HG03039 (cell line): ENCODE measurements around the gene MINDY4.

ENCODE experiments used
- ATAC-seq: cut with Tn5 transposase; IDR thresholded peaks from one replicate; pipeline ENCODE4 v1.9.1; 2021; ENCODE audit warnings: mild to moderate bottlenecking, moderate library complexity; ENCODE audit not compliant: unreplicated experiment

The MINDY4 gene

DNA sequence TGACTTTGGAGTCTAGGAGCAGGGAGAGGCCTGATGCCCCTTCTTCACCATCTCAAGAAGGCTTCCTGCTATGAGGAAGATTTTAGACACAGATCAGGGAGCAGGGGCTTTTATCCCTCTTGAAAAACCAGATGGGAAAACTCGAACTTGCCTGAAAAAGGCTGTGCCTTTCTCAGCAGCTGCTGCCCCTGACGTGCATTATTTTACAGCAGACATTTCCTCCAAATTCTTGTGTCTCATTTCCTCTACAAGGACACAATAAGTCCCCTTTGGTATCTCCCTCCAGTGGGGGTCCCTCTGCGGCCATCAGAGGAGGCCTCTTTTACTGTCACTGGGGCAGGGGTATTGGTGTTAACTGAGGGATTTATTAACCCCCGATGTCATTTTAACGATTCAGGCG is 102.4 kb downstream of the MINDY4 start:
- ATAC-seq, result no peak

DNA sequence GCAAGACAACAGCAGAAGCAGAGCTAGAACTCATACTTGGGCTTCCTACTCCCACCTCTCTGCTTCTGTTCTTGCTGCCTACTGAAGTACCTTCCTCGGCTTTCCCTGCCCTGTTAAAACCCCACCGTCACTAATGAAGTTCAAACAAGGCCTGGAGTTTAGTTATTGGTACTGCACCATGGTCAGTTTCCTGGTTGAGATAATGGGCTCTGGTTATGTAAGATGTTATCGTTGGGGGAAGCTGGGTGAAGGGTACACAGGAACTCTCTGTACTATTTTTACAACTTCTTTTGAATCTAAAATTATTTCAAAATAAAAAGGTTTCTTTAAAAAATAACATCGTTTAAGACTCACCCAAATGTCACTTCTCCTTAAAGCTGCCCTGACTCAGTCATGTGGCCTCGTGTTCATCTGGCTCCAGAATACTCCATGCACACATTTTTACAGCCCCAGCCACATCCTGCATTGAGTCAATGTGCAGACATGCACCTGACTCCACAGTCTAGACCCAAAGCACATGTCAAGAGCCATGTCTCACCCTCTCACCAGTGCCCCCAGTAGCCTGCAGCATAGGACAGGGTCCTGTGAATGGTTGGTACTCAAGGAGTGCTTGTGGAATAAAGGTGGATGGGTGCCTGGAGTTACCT is 103.6 kb downstream of the MINDY4 start:
- ATAC-seq, result no peak

DNA sequence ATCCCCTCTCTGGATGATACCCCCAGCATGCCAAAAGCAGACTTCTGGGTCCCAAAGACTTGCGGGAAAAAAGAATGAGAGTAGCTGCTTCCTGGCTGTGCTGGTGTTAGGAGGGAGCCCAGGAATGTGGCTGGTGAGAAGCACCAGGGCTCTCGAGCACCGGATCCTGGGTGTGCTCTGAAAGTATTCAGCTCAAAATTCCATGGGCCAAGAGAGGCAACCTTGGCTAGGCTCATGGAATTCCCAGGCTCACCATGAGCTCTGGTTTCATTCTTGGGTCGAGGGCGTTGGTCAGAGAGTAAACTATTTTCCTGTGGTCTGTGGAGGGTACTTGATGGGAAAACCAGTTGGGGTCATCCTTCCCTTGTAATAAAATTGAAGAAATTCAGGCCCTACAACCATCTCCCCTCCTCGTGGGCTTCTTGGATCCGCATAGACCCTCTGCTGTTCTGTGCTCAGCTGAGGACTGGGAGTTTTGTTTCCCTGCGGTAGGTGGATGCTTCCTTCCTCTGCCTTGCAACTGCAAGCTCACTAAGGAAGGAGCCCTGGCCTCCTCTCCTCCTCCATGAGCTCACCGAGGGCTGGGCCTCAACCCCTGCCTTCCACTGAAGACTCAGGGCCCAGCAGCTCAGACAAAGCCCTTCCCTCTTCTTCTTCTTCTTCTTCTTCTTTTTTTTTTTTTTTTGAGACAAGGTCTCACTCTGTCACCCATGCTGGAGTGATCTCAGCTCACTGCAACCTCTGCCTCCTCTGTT is 106.0 kb downstream of the MINDY4 start:
- no peak for ATAC-seq

DNA sequence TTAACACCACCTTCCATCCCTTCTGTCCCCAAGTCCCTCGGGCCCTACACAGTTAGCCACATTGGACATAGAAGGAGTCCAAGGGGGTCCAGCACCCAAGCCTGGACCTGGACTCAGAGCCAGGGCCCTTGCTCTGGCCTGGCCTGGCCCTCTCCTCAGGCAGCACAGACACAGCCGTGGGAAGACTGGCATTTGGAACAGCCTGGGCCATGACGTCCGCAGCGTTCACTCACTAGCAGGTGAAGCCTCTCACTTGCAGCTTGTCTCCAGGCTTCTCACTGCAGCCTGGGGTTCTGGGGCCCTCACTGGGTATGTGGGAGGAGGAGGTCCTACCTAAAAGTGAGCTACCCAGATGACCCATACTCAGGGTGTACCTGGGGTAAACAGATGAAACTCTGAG is 106.8 kb downstream of the MINDY4 start:
- no peak for ATAC-seq

DNA sequence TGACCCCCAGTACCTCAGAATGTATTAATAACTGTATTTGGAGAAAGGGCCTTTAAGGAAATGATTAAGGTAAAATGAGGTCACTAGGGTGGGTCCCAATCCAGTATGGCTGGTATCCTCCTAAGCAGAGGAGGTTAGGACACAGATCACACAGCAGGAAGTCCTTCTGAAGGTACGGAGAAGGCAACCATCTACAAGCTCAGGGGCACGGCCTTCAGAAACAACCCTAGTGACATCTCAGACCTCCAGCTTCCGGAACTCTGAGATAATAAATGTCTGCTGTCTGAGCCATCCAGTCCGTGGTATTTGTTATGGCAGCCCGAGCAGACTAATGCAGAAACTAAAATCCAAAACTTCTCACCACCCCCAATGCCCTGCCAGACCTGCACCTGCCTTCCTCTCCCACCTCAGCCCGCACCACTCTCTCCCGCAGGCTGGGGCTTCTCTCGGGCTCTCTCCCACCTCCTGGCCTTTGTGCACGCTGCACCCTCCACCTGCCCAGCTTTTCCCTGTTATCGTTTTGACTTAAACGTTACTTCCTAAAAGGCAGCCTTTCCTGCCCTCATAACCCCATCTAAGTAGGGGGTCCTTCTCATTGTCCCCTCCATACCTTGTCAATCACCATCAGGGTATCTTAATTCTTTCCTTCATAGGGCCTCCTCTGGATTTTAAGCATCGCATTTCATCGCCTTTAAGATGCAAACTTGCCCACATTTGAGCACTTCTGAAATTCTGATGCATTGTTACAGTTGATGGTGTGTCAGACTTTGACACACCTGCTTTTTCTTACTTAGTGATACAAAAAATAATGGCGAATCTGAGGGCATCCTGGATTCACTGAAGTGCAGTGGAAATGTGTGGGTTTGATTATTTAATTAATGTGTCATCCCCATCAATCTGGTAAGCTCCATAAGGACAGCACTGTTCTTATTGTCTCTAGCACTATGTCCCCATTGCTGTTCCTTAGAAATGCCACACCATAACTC is 108.2 kb downstream of the MINDY4 start:
- no peak for ATAC-seq

DNA sequence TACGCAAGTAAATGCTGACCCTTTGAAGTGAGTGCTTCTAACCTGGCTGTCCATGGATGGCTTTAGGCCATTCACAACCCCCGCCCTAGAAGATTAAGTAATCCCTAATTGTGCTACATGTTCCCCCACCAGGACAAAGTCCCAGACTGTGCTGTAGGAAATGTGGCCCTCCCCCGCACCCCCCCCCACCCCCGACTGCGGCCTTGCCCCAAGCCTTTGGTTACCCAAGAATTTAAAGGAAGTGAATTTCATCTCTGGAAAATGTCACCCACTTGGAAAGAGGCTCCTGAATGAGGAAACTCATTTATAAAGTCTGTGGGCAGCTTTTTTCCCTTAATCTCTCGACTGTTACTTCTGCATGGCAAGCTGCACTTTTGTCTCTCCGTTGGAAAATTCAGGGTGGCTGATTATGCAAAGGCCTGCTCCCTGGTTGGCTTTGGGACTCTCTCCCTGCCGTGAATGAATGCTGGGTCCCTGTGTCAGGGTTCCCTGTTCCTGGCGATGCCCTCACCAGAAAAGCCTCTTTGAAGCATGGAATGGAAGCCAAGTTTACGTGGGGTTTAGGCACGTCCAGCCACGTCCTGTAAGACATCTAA is 109.0 kb downstream of the MINDY4 start:
- no peak for ATAC-seq

DNA sequence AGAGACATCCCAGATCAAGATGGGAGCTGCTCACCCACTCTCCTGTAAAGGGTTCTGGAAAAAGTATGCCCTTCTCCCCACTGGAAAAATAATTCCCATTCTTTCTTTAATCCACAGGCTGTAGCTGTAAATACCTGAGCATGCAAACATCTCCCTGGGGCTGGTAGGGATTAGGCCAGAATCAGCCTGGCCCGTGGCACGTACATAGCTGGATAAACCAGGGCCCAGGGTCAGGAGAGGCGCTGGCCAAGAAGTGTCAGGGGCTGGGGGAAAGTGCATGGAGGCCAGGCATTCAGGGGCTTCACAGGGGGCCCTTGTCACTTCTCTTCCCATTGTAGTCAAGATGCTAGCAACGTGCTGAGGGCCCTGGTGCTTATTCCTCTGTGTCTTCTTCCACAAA is 109.7 kb downstream of the MINDY4 start:
- ATAC-seq, result no peak

DNA sequence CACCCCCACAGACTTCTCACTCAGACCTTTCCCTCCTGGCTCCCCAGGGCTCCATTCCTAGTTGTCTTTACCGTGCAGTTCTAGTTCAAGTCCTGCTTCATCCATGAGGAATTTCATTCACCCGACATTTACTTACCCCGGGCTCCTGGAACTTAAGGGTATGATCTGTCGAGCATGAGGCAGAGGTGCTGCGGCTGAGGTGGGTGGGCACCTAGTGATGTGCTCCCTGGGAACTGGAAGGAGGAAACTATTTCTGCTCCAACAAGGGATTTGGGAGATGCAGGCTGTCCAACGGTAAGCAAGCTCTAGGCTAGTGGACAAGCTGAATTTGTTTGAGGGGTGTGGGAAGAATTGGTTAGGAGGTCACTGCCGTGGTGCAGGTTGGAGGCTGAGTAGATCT is 110.2 kb downstream of the MINDY4 start:
- ATAC-seq, result no peak

DNA sequence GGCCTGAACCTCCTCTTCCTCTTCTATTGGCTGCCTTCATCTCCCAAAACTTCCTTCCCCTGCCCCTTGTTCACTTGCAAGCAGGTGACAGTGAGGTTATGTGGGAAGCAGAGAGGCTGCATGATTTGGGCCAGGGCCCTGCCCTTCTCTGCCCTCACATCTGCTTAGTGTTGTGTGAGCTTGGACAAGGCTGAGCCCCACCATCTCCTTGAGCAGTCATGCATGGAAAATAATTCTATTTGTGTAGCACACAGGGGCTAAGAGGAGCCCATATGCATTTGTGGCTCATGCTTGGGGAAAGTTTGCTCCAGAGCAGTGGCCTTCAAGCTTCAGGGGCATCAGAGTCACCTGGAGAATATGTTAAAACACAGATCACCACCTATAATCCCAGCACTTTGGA is 113.7 kb downstream of the MINDY4 start:
- no peak for ATAC-seq

DNA sequence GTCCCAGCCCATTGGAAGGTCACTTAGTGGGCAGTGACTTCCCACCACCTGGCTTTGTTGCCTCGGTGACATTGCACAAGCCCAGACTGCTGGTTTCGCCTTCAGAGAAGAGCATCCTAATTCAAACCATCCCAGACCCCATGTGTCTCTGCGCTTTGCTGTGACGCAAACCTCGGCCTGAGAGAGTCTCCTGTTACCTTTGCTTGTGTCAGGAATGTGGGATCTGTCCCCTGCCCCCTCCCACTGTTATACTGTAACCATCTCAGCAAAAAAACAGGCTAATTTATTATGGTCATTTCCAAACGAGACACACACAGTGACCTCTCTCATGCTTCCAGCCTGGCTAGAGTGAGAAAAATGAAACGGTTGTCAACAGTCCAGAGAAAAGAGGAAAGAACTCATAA is 115.4 kb downstream of the MINDY4 start:
- no peak for ATAC-seq

DNA sequence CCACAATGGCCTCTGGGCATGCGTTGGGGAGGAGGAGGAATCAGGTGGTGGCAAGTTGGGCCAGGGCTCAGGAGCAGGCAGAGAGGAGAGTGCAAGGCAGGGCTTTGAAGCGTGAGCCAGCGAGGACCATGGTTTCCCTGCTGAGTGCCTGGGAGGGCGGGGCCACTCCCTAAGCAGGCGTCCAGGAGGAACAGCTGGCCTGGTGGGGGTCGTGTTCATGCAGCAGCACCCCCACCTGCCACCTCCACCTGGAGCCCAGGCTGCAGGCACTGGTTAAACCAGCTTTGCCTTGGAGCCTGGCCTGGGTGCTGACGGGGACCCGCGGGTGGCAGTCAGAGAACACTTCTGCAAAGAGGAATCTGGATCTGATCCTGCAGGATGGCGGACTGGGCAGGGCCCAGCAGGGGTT is 116.3 kb downstream of the MINDY4 start:
- ATAC-seq, result no peak

DNA sequence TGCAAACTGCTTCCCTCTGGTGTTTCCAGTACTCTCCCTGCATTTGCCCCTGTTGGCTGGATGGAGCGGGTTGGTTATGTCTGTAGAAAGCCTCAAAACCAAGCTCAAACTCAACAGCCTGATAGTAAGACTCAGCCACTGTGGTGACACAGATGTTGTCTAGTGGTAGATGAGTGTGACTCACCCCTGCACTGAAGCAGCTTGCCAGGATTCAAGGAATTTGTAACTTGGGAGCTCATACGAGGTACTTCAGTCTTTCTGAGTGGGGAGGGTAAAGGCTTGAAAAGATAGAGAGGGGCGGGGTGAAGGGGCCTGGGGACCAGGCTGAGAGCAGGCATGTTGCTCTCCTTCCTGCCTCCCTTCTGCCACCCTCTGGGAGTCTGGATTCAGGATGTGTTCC is 117.5 kb downstream of the MINDY4 start:
- no peak for ATAC-seq

DNA sequence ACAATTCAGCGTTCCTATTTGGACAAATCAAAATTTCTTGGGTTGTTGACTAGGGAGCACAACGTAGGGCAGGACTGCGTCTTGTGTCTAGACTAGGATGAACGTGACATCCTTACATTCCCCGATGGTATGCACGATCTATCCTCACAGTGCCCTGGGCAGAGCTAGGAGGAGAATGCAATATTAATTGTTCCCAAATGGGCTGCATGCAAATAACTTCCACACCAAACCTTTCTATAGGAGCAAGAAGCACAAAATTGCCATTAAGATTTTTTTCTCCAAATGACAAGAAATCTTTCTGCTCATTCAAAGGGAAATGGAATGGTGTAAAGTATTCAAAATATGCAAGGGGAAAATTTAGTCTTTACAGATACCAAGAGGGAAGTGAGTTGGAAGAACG is 119.0 kb downstream of the MINDY4 start:
- ATAC-seq, result no peak

DNA sequence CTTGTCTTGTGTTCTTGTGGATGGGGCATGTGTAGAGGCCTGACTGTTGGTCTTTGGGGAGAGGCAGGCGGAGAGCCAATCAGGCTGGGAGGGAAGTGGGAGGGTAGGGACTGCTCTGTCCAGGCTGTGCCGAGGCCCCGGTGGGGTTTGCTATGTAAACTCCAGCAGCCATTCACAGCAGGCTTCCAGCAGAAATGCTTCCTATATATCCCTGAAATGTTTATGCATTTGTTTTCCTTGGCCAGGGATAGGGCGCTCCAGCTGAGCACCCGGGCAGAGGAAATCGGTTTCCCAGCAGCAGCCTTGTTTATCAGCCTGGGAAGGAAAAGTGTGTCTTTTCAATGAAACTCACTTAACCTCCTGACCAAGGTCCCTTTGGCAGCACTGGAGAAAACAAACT is 122.1 kb downstream of the MINDY4 start:
- no peak for ATAC-seq

DNA sequence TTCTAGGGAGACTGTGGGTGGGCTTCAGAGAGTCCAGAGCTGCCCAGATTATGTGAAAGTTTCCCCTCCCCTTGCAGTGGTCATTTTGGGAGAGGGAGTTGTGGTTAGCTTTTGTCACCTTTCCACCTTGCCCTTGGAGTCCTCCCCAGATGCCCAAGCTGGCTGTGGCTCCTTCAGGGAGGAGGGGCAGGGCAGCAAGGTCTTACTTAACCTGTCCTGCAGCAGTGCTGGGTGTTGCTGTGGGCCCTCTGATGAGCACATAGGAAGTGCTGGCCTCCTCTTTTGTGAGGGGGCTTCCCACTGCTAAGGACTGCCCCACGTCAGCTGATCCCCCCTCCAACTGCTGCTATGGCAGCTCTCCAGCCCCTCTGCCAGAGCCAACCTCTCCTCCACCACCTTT is 122.8 kb downstream of the MINDY4 start:
- ATAC-seq, result no peak

DNA sequence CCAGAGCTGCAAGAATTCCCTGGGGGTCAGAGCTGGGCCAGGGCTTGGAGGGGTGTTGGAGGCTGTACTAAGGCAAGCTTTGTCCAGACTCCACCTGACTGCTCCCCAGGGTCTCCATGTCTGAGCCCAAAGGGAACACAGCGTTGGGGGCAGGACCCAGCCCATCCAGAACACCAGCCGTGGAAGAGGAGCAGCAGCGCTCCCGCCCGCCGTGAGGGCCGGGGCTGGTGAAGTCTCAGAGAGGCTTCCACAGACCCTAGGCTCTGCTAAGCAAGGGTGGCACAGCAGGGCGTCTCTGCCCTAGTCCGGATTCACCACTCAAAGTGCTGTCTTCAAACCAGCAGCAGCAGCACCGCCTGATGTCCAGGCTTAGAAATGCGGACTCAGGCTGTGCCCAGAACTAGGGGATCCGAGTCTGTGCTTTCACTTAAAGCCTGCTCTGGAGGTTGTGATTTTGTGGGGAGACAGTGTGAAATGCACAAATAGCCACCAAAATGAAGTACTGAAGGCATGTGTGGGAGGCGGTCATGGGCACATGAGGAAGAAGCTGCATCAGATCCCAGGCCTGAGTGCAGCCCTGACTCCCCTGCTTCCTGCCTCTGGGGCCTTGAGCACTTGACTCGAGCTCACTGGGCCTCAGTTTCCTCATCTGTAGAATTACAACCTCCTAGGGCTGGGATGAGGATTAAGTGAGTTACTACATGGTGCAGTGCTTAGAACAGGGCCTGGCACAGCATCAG is 123.8 kb downstream of the MINDY4 start:
- ATAC-seq, result no peak

DNA sequence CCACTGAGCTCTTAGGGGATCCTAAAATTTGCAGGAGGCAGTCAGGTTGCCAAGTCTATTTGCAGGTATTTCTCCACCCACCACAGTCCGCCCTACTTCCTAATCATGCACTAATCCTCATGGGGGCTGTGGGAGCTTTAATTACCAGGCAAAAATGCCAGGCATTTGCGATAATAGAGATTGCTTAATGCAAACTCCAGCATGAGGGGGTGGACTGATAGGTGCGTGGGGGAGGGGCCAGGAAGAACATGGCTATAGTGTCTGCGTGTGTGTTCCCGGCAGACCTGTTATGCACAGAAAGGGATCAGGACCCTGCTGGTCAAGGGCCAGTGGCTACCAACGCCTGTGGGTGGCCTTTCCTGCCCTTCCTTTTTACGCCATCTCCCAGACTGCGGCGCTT is 124.8 kb downstream of the MINDY4 start:
- ATAC-seq, result no peak

DNA sequence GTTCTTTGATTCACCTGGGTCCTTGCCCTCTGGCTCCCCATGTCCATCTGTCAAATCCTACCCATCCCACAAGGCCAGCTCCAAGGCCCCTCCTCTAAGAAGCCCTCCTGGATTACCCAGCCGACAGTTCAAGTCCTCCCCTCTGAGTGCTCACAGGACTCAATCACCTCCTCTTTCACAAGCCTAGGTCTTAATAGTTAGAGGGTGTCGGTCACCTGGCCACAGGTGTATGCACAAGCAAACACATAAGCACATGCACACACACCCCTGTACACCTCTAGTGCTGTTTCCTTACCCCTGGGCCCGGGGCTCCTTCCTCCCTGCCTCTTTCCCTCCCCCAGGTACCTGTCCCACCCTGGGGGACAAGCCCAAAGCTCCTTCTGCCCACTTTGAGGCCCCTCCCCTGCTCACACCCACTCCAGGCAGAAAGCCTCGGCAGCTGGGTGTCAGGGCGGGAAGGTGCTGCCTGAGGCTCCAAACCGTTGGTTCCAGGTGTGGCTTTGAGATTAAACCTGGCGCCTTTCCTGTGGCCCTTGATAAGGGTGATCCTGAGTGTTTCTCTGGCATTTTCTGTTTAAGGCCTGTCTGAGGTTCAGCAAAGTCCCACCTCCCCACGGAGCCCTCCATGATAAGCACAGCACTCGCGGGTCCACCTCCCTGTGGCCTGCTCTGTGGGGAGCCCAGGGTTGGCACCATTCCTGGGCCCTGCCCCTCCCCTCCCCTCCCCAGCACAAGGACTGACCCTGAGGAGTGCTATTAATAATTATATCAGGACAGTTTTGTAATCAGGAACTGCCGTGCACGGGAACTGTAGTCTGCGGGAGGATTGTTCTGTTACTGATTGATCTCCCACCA is 125.8 kb downstream of the MINDY4 start:
- no peak for ATAC-seq

DNA sequence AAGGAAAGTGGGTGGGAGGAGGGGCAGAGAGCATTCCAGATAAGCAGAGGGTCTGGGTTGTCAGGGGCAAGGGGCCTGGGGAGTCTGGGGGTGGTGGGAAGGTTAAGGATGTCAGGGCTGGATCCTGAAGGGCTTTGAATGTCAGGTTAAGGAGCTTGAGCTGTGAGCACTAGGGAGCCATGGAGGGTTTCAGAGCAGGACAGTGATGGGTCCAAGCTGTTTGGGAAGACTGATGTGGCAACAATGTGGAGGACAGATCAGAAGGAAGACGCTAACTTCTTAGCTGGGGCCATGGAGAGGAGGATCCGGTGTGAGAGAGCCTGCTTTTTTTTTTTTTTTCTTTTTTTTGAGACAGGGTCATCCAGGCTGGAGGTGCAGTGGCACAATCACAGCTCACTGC is 126.6 kb downstream of the MINDY4 start:
- no peak for ATAC-seq

DNA sequence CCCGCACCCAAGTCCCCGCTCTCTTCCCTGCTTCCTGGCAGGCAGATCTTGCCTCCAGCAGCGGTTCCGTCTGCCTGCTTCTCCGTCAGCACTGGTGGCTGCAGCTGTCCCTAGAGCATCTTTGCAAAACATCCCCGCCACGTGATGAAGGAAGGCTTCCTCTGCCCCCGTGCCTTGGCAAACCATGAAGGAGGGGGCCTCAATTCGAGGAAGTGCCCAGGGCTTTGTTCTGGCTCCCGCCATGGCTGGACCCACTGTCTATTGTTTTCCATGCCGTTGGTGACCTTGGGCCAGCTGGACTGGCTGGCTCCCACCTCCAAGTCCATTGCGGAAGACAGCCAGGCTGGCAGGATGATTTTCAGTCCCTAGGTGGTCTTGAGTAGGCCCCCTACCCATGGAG is 127.2 kb downstream of the MINDY4 start:
- ATAC-seq, result no peak
